ENCODE results near the gene SPTAN1.
"Not testable (repeated sequence)": the region's sequence is repeated elsewhere in the genome, so short reads cannot be mapped to it uniquely, and the experiment has no call there.

SPTAN1 gene

GRCh38 chr9:128586934-128587333, 34.5 kb downstream of the SPTAN1 start:
- H3K4me3 ChIP-seq (ENCODE audit: low read length); H3K4me1 ChIP-seq (ENCODE audit: control insufficient read depth, insufficient read depth, low read length); H3K9me3 ChIP-seq (ENCODE audit: control insufficient read depth, low read length); H3K9ac ChIP-seq (ENCODE audit: low read length); H3K27me3 ChIP-seq (ENCODE audit: control insufficient read depth, insufficient read depth, low read length): not testable (repeated sequence)
- H3K36me3 ChIP-seq (ENCODE audit: control insufficient read depth, insufficient read depth, low read length), result peaks cover 20% of the 10 kb centered on the region

GRCh38 chr9:128587453-128587852, 35.1 kb downstream of the SPTAN1 start:
- Histone ChIP-seq H3K27me3 (ENCODE audit: control insufficient read depth, insufficient read depth, low read length) (no peaks in the 10 kb centered on the region), H3K9me3 (ENCODE audit: control insufficient read depth, low read length) (no peaks in the 10 kb centered on the region), H3K4me1 (ENCODE audit: control insufficient read depth, insufficient read depth, low read length) (no peaks in the 10 kb centered on the region), H3K9ac (ENCODE audit: low read length) (no peak overlapping the region), H3K4me3 (ENCODE audit: low read length) (no peak overlapping the region), H3K36me3 (ENCODE audit: control insufficient read depth, insufficient read depth, low read length) (peaks cover 21% of the 10 kb centered on the region)

- Histone ChIP-seq H3K9ac (ENCODE audit: low read length) (no peak overlapping the region), H3K36me3 (ENCODE audit: control insufficient read depth, insufficient read depth, low read length) (peaks cover 21% of the 10 kb centered on the region), H3K27me3 (ENCODE audit: control insufficient read depth, insufficient read depth, low read length) (no peaks in the 10 kb centered on the region), H3K4me1 (ENCODE audit: control insufficient read depth, insufficient read depth, low read length) (no peaks in the 10 kb centered on the region), H3K9me3 (ENCODE audit: control insufficient read depth, low read length) (no peaks in the 10 kb centered on the region), H3K4me3 (ENCODE audit: low read length) (no peak overlapping the region)
Measured at GRCh38 chr9:128588581-128589233, 36.3 kb downstream of the SPTAN1 start.

- H3K9ac ChIP-seq (ENCODE audit: low read length), result no peak overlapping the region
- no peaks in the 10 kb centered on the region for H3K27me3 ChIP-seq (ENCODE audit: control insufficient read depth, insufficient read depth, low read length)
- H3K4me1 ChIP-seq (ENCODE audit: control insufficient read depth, insufficient read depth, low read length), result no peaks in the 10 kb centered on the region
- no peak overlapping the region for H3K4me3 ChIP-seq (ENCODE audit: low read length)
- no peaks in the 10 kb centered on the region for H3K9me3 ChIP-seq (ENCODE audit: control insufficient read depth, low read length)
- H3K36me3 ChIP-seq (ENCODE audit: control insufficient read depth, insufficient read depth, low read length), result peaks cover 13% of the 10 kb centered on the region
Measured at GRCh38 chr9:128593039-128593438, 40.7 kb downstream of the SPTAN1 start.

- Histone ChIP-seq H3K9ac (ENCODE audit: low read length) (no peak overlapping the region), H3K4me3 (ENCODE audit: low read length) (no peak overlapping the region), H3K9me3 (ENCODE audit: control insufficient read depth, low read length) (no peaks in the 10 kb centered on the region), H3K27me3 (ENCODE audit: control insufficient read depth, insufficient read depth, low read length) (no peaks in the 10 kb centered on the region), H3K36me3 (ENCODE audit: control insufficient read depth, insufficient read depth, low read length) (peaks cover 10% of the 10 kb centered on the region), H3K4me1 (ENCODE audit: control insufficient read depth, insufficient read depth, low read length) (no peaks in the 10 kb centered on the region)
Measured at GRCh38 chr9:128593856-128594255, 41.5 kb downstream of the SPTAN1 start.

GRCh38 chr9:128595471-128595870, 43.1 kb downstream of the SPTAN1 start:
- H3K4me3 ChIP-seq (ENCODE audit: low read length), result no peak overlapping the region
- H3K36me3 ChIP-seq (ENCODE audit: control insufficient read depth, insufficient read depth, low read length), result peaks cover 8% of the 10 kb centered on the region
- H3K9ac ChIP-seq (ENCODE audit: low read length), result no peak overlapping the region
- no peaks in the 10 kb centered on the region for H3K9me3 ChIP-seq (ENCODE audit: control insufficient read depth, low read length)
- no peaks in the 10 kb centered on the region for H3K27me3 ChIP-seq (ENCODE audit: control insufficient read depth, insufficient read depth, low read length)
- no peaks in the 10 kb centered on the region for H3K4me1 ChIP-seq (ENCODE audit: control insufficient read depth, insufficient read depth, low read length)

GRCh38 chr9:128600099-128600498, 47.7 kb downstream of the SPTAN1 start:
- no peaks in the 10 kb centered on the region for H3K4me1 ChIP-seq (ENCODE audit: control insufficient read depth, insufficient read depth, low read length)
- H3K4me3 ChIP-seq (ENCODE audit: low read length), result no peak overlapping the region
- H3K36me3 ChIP-seq (ENCODE audit: control insufficient read depth, insufficient read depth, low read length), result peaks cover 11% of the 10 kb centered on the region
- H3K9me3 ChIP-seq (ENCODE audit: control insufficient read depth, low read length), result no peaks in the 10 kb centered on the region
- H3K27me3 ChIP-seq (ENCODE audit: control insufficient read depth, insufficient read depth, low read length), result no peaks in the 10 kb centered on the region
- no peak overlapping the region for H3K9ac ChIP-seq (ENCODE audit: low read length)

GRCh38 chr9:128603697-128604096, 51.3 kb downstream of the SPTAN1 start:
- no peak overlapping the region for H3K4me3 ChIP-seq (ENCODE audit: low read length)
- H3K27me3 ChIP-seq (ENCODE audit: control insufficient read depth, insufficient read depth, low read length), result no peaks in the 10 kb centered on the region
- peaks cover 23% of the 10 kb centered on the region for H3K36me3 ChIP-seq (ENCODE audit: control insufficient read depth, insufficient read depth, low read length)
- no peak overlapping the region for H3K9ac ChIP-seq (ENCODE audit: low read length)
- H3K4me1 ChIP-seq (ENCODE audit: control insufficient read depth, insufficient read depth, low read length), result no peaks in the 10 kb centered on the region
- no peaks in the 10 kb centered on the region for H3K9me3 ChIP-seq (ENCODE audit: control insufficient read depth, low read length)

- Histone ChIP-seq H3K9ac (ENCODE audit: low read length) (no peak overlapping the region), H3K4me1 (ENCODE audit: control insufficient read depth, insufficient read depth, low read length) (no peaks in the 10 kb centered on the region), H3K27me3 (ENCODE audit: control insufficient read depth, insufficient read depth, low read length) (no peaks in the 10 kb centered on the region), H3K9me3 (ENCODE audit: control insufficient read depth, low read length) (no peaks in the 10 kb centered on the region), H3K36me3 (ENCODE audit: control insufficient read depth, insufficient read depth, low read length) (peaks cover 32% of the 10 kb centered on the region), H3K4me3 (ENCODE audit: low read length) (no peak overlapping the region)
Measured at GRCh38 chr9:128607642-128608350, 55.4 kb downstream of the SPTAN1 start.

GRCh38 chr9:128610897-128611296, 58.5 kb downstream of the SPTAN1 start:
- peaks cover 24% of the 10 kb centered on the region for H3K36me3 ChIP-seq (ENCODE audit: control insufficient read depth, insufficient read depth, low read length)
- H3K9me3 ChIP-seq (ENCODE audit: control insufficient read depth, low read length), result no peaks in the 10 kb centered on the region
- H3K9ac ChIP-seq (ENCODE audit: low read length), result no peak overlapping the region

GRCh38 chr9:128611600-128612394, 59.4 kb downstream of the SPTAN1 start:
- Histone ChIP-seq H3K4me1 (ENCODE audit: control insufficient read depth, insufficient read depth, low read length) (no peaks in the 10 kb centered on the region), H3K27me3 (ENCODE audit: control insufficient read depth, insufficient read depth, low read length) (no peaks in the 10 kb centered on the region), H3K36me3 (ENCODE audit: control insufficient read depth, insufficient read depth, low read length) (peaks cover 24% of the 10 kb centered on the region), H3K9ac (ENCODE audit: low read length) (no peak overlapping the region), H3K9me3 (ENCODE audit: control insufficient read depth, low read length) (no peaks in the 10 kb centered on the region), H3K4me3 (ENCODE audit: low read length) (no peak overlapping the region)

More at GRCh38 chr9:128610897-128611296, 58.5 kb downstream of the SPTAN1 start:
- H3K27me3 ChIP-seq (ENCODE audit: control insufficient read depth, insufficient read depth, low read length), result no peaks in the 10 kb centered on the region
- no peaks in the 10 kb centered on the region for H3K4me1 ChIP-seq (ENCODE audit: control insufficient read depth, insufficient read depth, low read length)
- no peak overlapping the region for H3K4me3 ChIP-seq (ENCODE audit: low read length)

- Histone ChIP-seq H3K4me1 (ENCODE audit: control insufficient read depth, insufficient read depth, low read length) (no peaks in the 10 kb centered on the region), H3K27me3 (ENCODE audit: control insufficient read depth, insufficient read depth, low read length) (no peaks in the 10 kb centered on the region), H3K36me3 (ENCODE audit: control insufficient read depth, insufficient read depth, low read length) (peaks cover 22% of the 10 kb centered on the region), H3K4me3 (ENCODE audit: low read length) (no peak overlapping the region), H3K9ac (ENCODE audit: low read length) (no peak overlapping the region), H3K9me3 (ENCODE audit: control insufficient read depth, low read length) (no peaks in the 10 kb centered on the region)
Measured at GRCh38 chr9:128614728-128615127, 62.3 kb downstream of the SPTAN1 start.
